Nasal cavity respiratory epithelium epithelial cell of viscerocranial mucosa (primary cell): ENCODE results near the gene LMNB1. TPM values are rescaled to one million over a fixed set of nuclear protein-coding genes. Genes with fewer than 3 reads are reported as not detected.

ENCODE experiments used
- total RNA-seq: library from RNA; depleted of rRNA; stranded (reverse); fragments of >200 nt; gene quantifications from 2 replicates; pipeline ENCODE4 v1.2.3, GENCODE V29; 2014

The LMNB1 gene
- total RNA-seq: 2.8 and 4.8 TPM in 2 replicates

GRCh38 chr5:126776499-126777256, at the start of gene LMNB1:
Gene LMNB1 (plus strand): TSS chr5:126777136. CDS start chr5:126777509, 373 bp downstream.

Other genes with a start within 250 kb of the LMNB1 start
- gene ALDH7A1, start 181.9 kb upstream of the LMNB1 start, total RNA-seq: 44.1 and 69.8 TPM in 2 replicates
- gene PHAX, start 176.2 kb upstream of the LMNB1 start, total RNA-seq: 51.3 and 71.7 TPM in 2 replicates